Erythroblast (primary cell): ENCODE data around the gene JMJD7.

Source experiments
- GATA1 ChIP-seq: IDR thresholded peaks from 2 replicates; pipeline ENCODE4 v1.6.1; 2011; ENCODE audit warnings: low read depth, mild to moderate bottlenecking, control low read depth, low read length, moderate library complexity
- POLR2A ChIP-seq: IDR thresholded peaks from 2 replicates; pipeline ENCODE4 v1.6.1; 2011; ENCODE audit warnings: mild to moderate bottlenecking, low read length

- TF ChIP-seq POLR2A (no peak), GATA1 (no peak)
These were observed 47.6 kb upstream of the JMJD7 start for GRCh38 chr15:41780266-41780665.
